ENCODE data around the gene MTG2.

Gene MTG2

GRCh38 chr20:62208061-62208794, 25.4 kb downstream of the MTG2 start:
- DNase-seq = no peak

- no peak for DNase-seq
These were observed 26.2 kb downstream of the MTG2 start for GRCh38 chr20:62208795-62209755.

GRCh38 chr20:62209850-62210495, 27.1 kb downstream of the MTG2 start:
- DNase-seq = no peak

- no peak for DNase-seq
These were observed 27.6 kb downstream of the MTG2 start for GRCh38 chr20:62210496-62210855.

GRCh38 chr20:62211216-62211615, 28.4 kb downstream of the MTG2 start:
- DNase-seq = no peak

- DNase-seq = no peak
These were observed 29.0 kb downstream of the MTG2 start for GRCh38 chr20:62211769-62212288.

GRCh38 chr20:62212299-62212698, 29.5 kb downstream of the MTG2 start:
- DNase-seq = no peak

GRCh38 chr20:62214067-62214466, 31.2 kb downstream of the MTG2 start:
- no peak for DNase-seq

GRCh38 chr20:62215020-62215990, 32.5 kb downstream of the MTG2 start:
- DNase-seq = no peak

GRCh38 chr20:62215991-62216635, 33.3 kb downstream of the MTG2 start:
- DNase-seq = no peak

GRCh38 chr20:62216636-62217566, 34.1 kb downstream of the MTG2 start:
- DNase-seq = no peak

- DNase-seq = no peak
These were observed 35.3 kb downstream of the MTG2 start for GRCh38 chr20:62217913-62218773.

- DNase-seq = no peak
These were observed 36.5 kb downstream of the MTG2 start for GRCh38 chr20:62219101-62219991.

GRCh38 chr20:62219992-62220665, 37.3 kb downstream of the MTG2 start, which contains the start of gene HRH3:
Gene HRH3 (minus strand): TSS chr20:62220278. CDS start chr20:62219970, 308 bp downstream.
- peak; percentile 11 for DNase-seq

GRCh38 chr20:62220666-62221568, 38.1 kb downstream of the MTG2 start:
- DNase-seq = no peak

GRCh38 chr20:62222266-62222850, 39.5 kb downstream of the MTG2 start:
- no peak for DNase-seq

All from CD4-positive, alpha-beta T cell treated with Interferon gamma for 1 hour (primary cell).